GM12878 (cell line): Measurements from ENCODE around the gene F7. TPM values are rescaled to one million over a fixed set of nuclear protein-coding genes. Genes with fewer than 3 reads are reported as not detected.

ENCODE experiments used
- ATAC-seq: fragments of 200-7000 bp; cut with Tn5 transposase; 3 replicates; pipeline ENCODE4 v1.9.1; 2020; ENCODE audit warnings: mild to moderate bottlenecking, moderate library complexity
- BruUV-seq: library from RNA; stranded (reverse); fragments of 400-500 nt; replicated peaks from 2 replicates; lab custom pipeline; 2021; lab: Mats Ljungman, UMichigan
- CTCF ChIA-PET: fragments of 300-600 bp; sonication (Branson Sonifier 250); formaldehyde crosslinking; extraction: SDS; loops from one replicate; lab custom pipeline; 2021; ENCODE audit warnings: inconsistent platforms; lab: Yijun Ruan, JAX
- POLR2A ChIA-PET: fragments of 350-600 bp; formaldehyde crosslinking; extraction: SDS; loops from one replicate; lab custom pipeline; 2021; ENCODE audit warnings: inconsistent platforms; lab: Charles Lee
- RAD21 ChIA-PET: fragments of 300-600 bp; sonication (Branson Sonifier 250); formaldehyde crosslinking; loops from one replicate; lab custom pipeline; 2023; ENCODE audit warnings: antibody characterized with exemption; ENCODE audit not compliant: unreplicated experiment; lab: Charles Lee
- SMC1A ChIA-PET: fragments of 300-600 bp; sonication (Branson Sonifier 250); formaldehyde crosslinking; loops from one replicate; lab custom pipeline; 2023; ENCODE audit not compliant: unreplicated experiment, uncharacterized antibody; lab: Charles Lee
- DNase-seq: peaks from one replicate; pipeline ENCODE4 v3.0.0-alpha.2; 2011; ENCODE audit warnings: low read depth, low spot score
- FAIRE-seq: peaks from 3 replicates; lab custom pipeline; 2011; peaks lifted over from hg19 to GRCh38; lab: Jason Lieb, UNC
- H2AFZ ChIP-seq: 2 replicates; pipeline ENCODE4 v1.6.0; 2011; ENCODE audit warnings: low read depth, low read length, control low read depth; ENCODE audit not compliant: control insufficient read depth
- H3K27ac ChIP-seq: 2 replicates; pipeline ENCODE4 v1.5.1; 2011; ENCODE audit warnings: control low read depth; ENCODE audit not compliant: control insufficient read depth, insufficient read depth
- H3K27me3 ChIP-seq, 2 experiments: replicated peaks in 1 of 2; 2 replicates each; pipeline versions ENCODE4 v1.6.0 to v1.6.1; 2011; ENCODE audit warnings: low read length in 1 of 2; ENCODE audit not compliant: control insufficient read depth in 2 of 2, insufficient read depth in 2 of 2
- H3K36me3 ChIP-seq, 2 experiments: 2 replicates each; pipeline ENCODE4 v1.5.1; 2011; ENCODE audit warnings: low read length in 1 of 2; ENCODE audit not compliant: control insufficient read depth in 2 of 2, insufficient read depth in 2 of 2
- H3K4me1 ChIP-seq: 2 replicates; pipeline ENCODE4 v1.6.1; 2011; ENCODE audit warnings: mild to moderate bottlenecking, low read length, moderate library complexity, mixed read lengths; ENCODE audit not compliant: control insufficient read depth, insufficient read depth
- H3K4me2 ChIP-seq: 2 replicates; pipeline ENCODE4 v1.6.0; 2011; ENCODE audit warnings: control low read depth; ENCODE audit not compliant: control insufficient read depth, insufficient read depth
- H3K4me3 ChIP-seq: fragments of 200-600 bp; sonication (generic); 2 replicates; pipeline ENCODE4 v1.5.1; 2016
- H3K79me2 ChIP-seq: 2 replicates; pipeline ENCODE4 v1.6.0; 2011; ENCODE audit warnings: low read length; ENCODE audit not compliant: control insufficient read depth, insufficient read depth
- H3K9ac ChIP-seq: 2 replicates; pipeline ENCODE4 v1.8.0; 2011; ENCODE audit warnings: low read length, control low read depth, mixed read lengths; ENCODE audit not compliant: control insufficient read depth, insufficient read depth
- H3K9me3 ChIP-seq: replicated peaks from 3 replicates; pipeline ENCODE4 v1.5.1; 2011; ENCODE audit warnings: mild to moderate bottlenecking, low read length; ENCODE audit not compliant: control insufficient read depth, insufficient read depth
- H4K20me1 ChIP-seq: 2 replicates; pipeline ENCODE4 v1.6.0; 2011; ENCODE audit not compliant: control insufficient read depth, insufficient read depth
- ASH2L ChIP-seq: fragments of 300-600, 200-600 bp; sonication (generic); IDR thresholded peaks from 2 replicates; pipeline ENCODE4 v1.6.1; 2017; ENCODE audit warnings: low read depth, mild to moderate bottlenecking, borderline replicate concordance
- BACH1 ChIP-seq: fragments of 450-650 bp; IDR thresholded peaks from 2 replicates; pipeline ENCODE4 v1.6.1; 2017; ENCODE audit warnings: mild to moderate bottlenecking, borderline replicate concordance
- BCL3 ChIP-seq: IDR thresholded peaks from 2 replicates; pipeline ENCODE4 v1.6.1; 2011; ENCODE audit warnings: borderline replicate concordance, low read depth, mild to moderate bottlenecking, moderate library complexity, low read length; ENCODE audit not compliant: insufficient read depth, poor library complexity, severe bottlenecking
- BCLAF1 ChIP-seq: fragments of 450-650 bp; IDR thresholded peaks from 2 replicates; pipeline ENCODE4 v1.6.1; 2017; ENCODE audit warnings: antibody characterized with exemption, mild to moderate bottlenecking, moderate library complexity
- BHLHE40 ChIP-seq, 2 experiments: fragments of 450-650 bp in 1 of 2; IDR thresholded peaks; 2 replicates each; pipeline ENCODE4 v1.6.1; 2011 to 2017; ENCODE audit warnings: low read depth in 2 of 2, borderline replicate concordance in 1 of 2, improper control_type of control experiment in 1 of 2, low read length in 1 of 2, mild to moderate bottlenecking in 1 of 2
- CBFB ChIP-seq: IDR thresholded peaks from 2 replicates; pipeline ENCODE4 v1.6.1; 2016; ENCODE audit warnings: antibody characterized with exemption, low read depth
- CHD1 ChIP-seq: IDR thresholded peaks from 2 replicates; pipeline ENCODE4 v1.6.1; 2012; ENCODE audit warnings: low read depth, low read length, improper control_type of control experiment
- CREM ChIP-seq: IDR thresholded peaks from 2 replicates; pipeline ENCODE4 v1.6.1; 2014; ENCODE audit warnings: antibody characterized with exemption, low read depth
- FOXK2 ChIP-seq: fragments of 450-650 bp; IDR thresholded peaks from 2 replicates; pipeline ENCODE4 v1.6.1; 2017; ENCODE audit warnings: mild to moderate bottlenecking, moderate library complexity
- IKZF1 ChIP-seq: fragments of 450-650 bp; conservative IDR thresholded peaks from 2 replicates; pipeline ENCODE4 v1.6.1; 2017; ENCODE audit warnings: antibody characterized with exemption, mild to moderate bottlenecking
- KDM1A ChIP-seq: fragments of 200-600 bp; sonication (generic); IDR thresholded peaks from 2 replicates; pipeline ENCODE4 v1.6.1; 2016; ENCODE audit warnings: borderline replicate concordance
- NFIC ChIP-seq: IDR thresholded peaks from 2 replicates; pipeline ENCODE4 v1.6.1; 2012; ENCODE audit warnings: low read depth, mild to moderate bottlenecking, inconsistent platforms, low read length, moderate library complexity
- NR2C1 ChIP-seq: fragments of 450-650 bp; IDR thresholded peaks from 2 replicates; pipeline ENCODE4 v1.6.1; 2017; ENCODE audit warnings: antibody characterized with exemption, mild to moderate bottlenecking, moderate library complexity
- NRF1 ChIP-seq: conservative IDR thresholded peaks from 2 replicates; pipeline ENCODE4 v1.6.1; 2011; ENCODE audit warnings: mild to moderate bottlenecking, low read depth, low read length, improper control_type of control experiment
- PAX8 ChIP-seq: fragments of 450-650 bp; IDR thresholded peaks from 2 replicates; pipeline ENCODE4 v1.6.1; 2017; ENCODE audit warnings: mild to moderate bottlenecking, moderate library complexity
- POLR2A ChIP-seq: IDR thresholded peaks from 2 replicates; pipeline ENCODE4 v1.6.1; 2011; ENCODE audit warnings: low read depth, mild to moderate bottlenecking, low read length
- RAD51 ChIP-seq: fragments of 450-650 bp; IDR thresholded peaks from 2 replicates; pipeline ENCODE4 v1.6.1; 2016; ENCODE audit warnings: moderate library complexity, mild to moderate bottlenecking, inconsistent platforms
- SMC3 ChIP-seq: IDR thresholded peaks from 2 replicates; pipeline ENCODE4 v1.6.1; 2011; ENCODE audit warnings: low read length, improper control_type of control experiment, borderline replicate concordance
- TCF7 ChIP-seq: IDR thresholded peaks from 2 replicates; pipeline ENCODE4 v1.6.1; 2014; ENCODE audit warnings: antibody characterized with exemption, borderline replicate concordance
- WRNIP1 ChIP-seq: IDR thresholded peaks from 2 replicates; pipeline ENCODE4 v1.6.1; 2011; ENCODE audit warnings: low read depth, low read length, improper control_type of control experiment, borderline replicate concordance
- ZBTB33 ChIP-seq: fragments of 450-650 bp; IDR thresholded peaks from 2 replicates; pipeline ENCODE4 v1.6.1; 2017; ENCODE audit warnings: mild to moderate bottlenecking
- WGBS: methylation state at CpG from one replicate; pipeline ENCODE4 v1.1.6; 2016; ENCODE audit warnings: low lambda C conversion rate; ENCODE audit not compliant: insufficient replicate concordance, insufficient coverage; ENCODE audit errors: missing lambda C conversion rate; 5-methylcytosine and 5-hydroxymethylcytosine counted together
- in situ Hi-C: fragments of 300-500 bp; cut with MboI; formaldehyde crosslinking; loops from 9 replicates; pipeline ENCODE4 v1.14.3; 2018; ENCODE audit warnings: mixed read lengths
- intact Hi-C: fragments of 100-400 bp; cut with micrococcal nuclease; formaldehyde crosslinking; loops from one replicate; pipeline ENCODE4 v1.14.2; 2022; ENCODE audit not compliant: unreplicated experiment
- polyA plus RNA-seq, 11 experiments: library from polyadenylated mRNA; depleted of rRNA in 4 of 11; unstranded in 6 of 11; stranded (reverse) in 5 of 11; fragments of >200 nt; fragmentation: Nextera tagmentation in 4 of 11; fragmentation: Illumina TruSeq in 1 of 11; extraction: Ambion mirVana in 4 of 11; extraction: Trizol in 1 of 11; gene quantifications; 1 replicate in 1 of 11; 2 replicates in 10 of 11; pipeline versions ENCODE4 v1.2.1 to v1.2.3, GENCODE V29; 2011 to 2016; ENCODE audit warnings: inconsistent platforms in 2 of 11, missing spikeins in 2 of 11, low read depth in 1 of 11
- total RNA-seq, 4 experiments: library from RNA; depleted of rRNA in 3 of 4; stranded (reverse); fragments of >200 nt in 3 of 4; fragmentation: Illumina TruSeq in 1 of 4; extraction: Trizol in 1 of 4; gene quantifications; 2 replicates each; pipeline versions ENCODE4 v1.2.1 to v1.2.3, GENCODE V29; 2013 to 2021

The F7 gene
- total and polyA plus RNA-seq, 10 of the 15 experiments (the other 5 are each of a cell fraction or from before 2014, with no cell fraction given), result not detected

- TF ChIP-seq ZBTB33 (no peak), TCF7 (no peak), NFIC (no peak), FOXK2 (no peak), ASH2L (no peak), PAX8 (no peak), POLR2A (no peak)
These were observed 61.6 kb downstream of the F7 start (continued) for GRCh38 chr13:113167155-113167554.

GRCh38 chr13:113167575-113167974, 62.0 kb downstream of the F7 start:
- no peak for FAIRE-seq

More at GRCh38 chr13:113167575-113167974, 62.0 kb downstream of the F7 start:
- Histone ChIP-seq H3K27ac (no peak overlapping the region), H3K36me3 (peaks cover 0 to 6% of the 10 kb centered on the region in 2 experiments; a peak in 3 of 4 replicates), H3K27me3 (no peaks in the 10 kb centered on the region), H4K20me1 (no peaks in the 10 kb centered on the region), H2AFZ (no peak overlapping the region), H3K9ac (no peak overlapping the region), H3K79me2 (no peaks in the 10 kb centered on the region), H3K4me1 (no peaks in the 10 kb centered on the region), H3K4me2 (no peak overlapping the region), H3K9me3 (no peaks in the 10 kb centered on the region), H3K4me3 (no peak overlapping the region)
- POLR2A ChIA-PET, result no interaction called here
- no TSS peak for BruUV-seq
- no peak for DNase-seq
- ATAC-seq, result no peak
- intact Hi-C loops, result no loop called here
- SMC1A ChIA-PET, result no interaction called here
- RAD21 ChIA-PET, result no interaction called here
- CTCF ChIA-PET, result no interaction called here
- in situ Hi-C loops, result no loop called here
- WGBS, result 96% methylated on average over 3 of the region's 3 CpGs
- TF ChIP-seq SMC3, result no peak
- TF ChIP-seq IKZF1, result no peak
- TF ChIP-seq NRF1, result no peak
- TF ChIP-seq BHLHE40 (IDR thresholded peaks at IDR 0.05; ENCODE audit: borderline replicate concordance in 1 of 2, low read depth in 2 of 2, low read length in 1 of 2), result no peak
- TF ChIP-seq TCF7, result no peak
- TF ChIP-seq KDM1A, result no peak
- no peak for TF ChIP-seq CREM
- no peak for TF ChIP-seq WRNIP1
- TF ChIP-seq NR2C1, result no peak
- no peak for TF ChIP-seq RAD51
- TF ChIP-seq BCL3, result no peak
- no peak for TF ChIP-seq CBFB
- no peak for TF ChIP-seq CHD1
- no peak for TF ChIP-seq BCLAF1
- TF ChIP-seq BACH1, result no peak
- TF ChIP-seq, all 136 proteins: peak for 0
